Measurements from ENCODE around the gene HAPLN3. TPM values are rescaled to one million over a fixed set of nuclear protein-coding genes. Genes with fewer than 3 reads are reported as not detected.

HAPLN3 gene
- total RNA-seq, 1 experiment from 2014 or later: 2.3 TPM

GRCh38 chr15:88911766-88912118, 16.4 kb upstream of the HAPLN3 start:
- DNase-seq (ENCODE audit: low spot score): peak; percentile 31

DNA sequence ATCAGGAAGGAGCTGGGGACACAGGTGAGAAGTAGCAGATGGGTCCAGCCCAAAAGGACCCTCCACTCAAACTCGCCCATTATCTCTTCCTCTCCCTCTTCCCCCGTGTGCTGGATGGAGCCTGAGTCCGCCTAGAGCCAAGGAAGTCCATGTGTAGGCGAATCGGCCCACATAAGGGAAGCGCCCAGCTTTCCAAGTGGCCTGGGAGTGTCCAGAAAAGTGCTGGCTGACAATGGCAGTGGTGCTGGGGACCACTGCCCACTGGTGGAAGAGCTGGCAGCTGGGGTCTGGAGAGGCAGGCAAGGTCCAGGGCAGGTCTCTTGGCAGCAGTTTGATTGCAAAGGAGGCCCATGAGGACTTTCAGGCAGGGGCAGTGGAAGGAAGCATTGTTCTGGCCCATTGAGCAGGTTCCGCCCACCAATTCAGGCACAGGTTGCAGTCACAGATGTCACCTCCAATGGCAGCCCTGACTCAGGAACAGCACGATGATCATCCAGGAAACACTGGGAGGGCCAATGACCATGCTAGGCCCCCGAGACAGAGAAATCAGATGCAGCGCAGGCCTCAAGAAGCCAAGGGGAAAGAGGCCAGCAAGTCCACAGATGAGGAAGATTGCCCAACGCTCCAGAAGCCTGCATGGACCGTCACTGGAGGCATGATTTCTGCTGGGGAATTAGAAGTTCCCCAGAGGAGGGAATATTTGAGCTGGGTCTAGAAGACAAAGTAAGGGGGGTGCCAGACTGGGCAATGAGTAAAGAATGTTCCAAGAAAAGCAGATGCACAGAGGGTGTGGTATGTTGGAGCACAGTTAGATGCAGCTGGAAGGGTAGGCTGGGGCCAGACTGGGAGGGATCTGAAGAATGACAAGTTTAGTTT, 14.8 kb upstream of the HAPLN3 start:
- DNase-seq (ENCODE audit: low spot score): no peak

GRCh38 chr15:88908697-88909621, 13.6 kb upstream of the HAPLN3 start:
- DNase-seq (ENCODE audit: low spot score): no peak

DNA sequence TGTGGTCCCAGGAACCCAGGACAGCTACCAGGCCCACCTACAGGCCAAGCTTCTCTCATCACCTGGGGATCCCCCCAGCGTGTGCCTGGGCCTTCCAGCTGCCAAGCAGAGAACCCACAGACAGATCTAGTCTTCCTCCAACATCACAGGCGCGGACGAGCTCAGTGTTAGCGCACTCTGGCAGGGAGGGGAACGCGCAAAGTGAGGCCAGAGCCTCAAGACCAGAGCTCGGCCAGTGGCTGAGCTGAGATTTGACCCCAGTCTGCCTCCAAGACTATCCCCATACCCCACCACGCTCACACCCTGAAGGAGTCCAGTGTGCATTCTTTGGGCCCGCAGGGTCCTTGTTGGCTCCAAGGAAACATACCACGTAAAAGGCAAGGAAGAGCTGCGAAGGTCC, 12.8 kb upstream of the HAPLN3 start:
- no peak for DNase-seq (ENCODE audit: low spot score)

- no peak for DNase-seq (ENCODE audit: low spot score)
Measured at GRCh38 chr15:88907111-88907510, 11.8 kb upstream of the HAPLN3 start.

GRCh38 chr15:88906551-88906950, 11.2 kb upstream of the HAPLN3 start:
- no peak for DNase-seq (ENCODE audit: low spot score)

- DNase-seq (ENCODE audit: low spot score): no peak
Measured at GRCh38 chr15:88906130-88906529, 10.8 kb upstream of the HAPLN3 start.

DNA sequence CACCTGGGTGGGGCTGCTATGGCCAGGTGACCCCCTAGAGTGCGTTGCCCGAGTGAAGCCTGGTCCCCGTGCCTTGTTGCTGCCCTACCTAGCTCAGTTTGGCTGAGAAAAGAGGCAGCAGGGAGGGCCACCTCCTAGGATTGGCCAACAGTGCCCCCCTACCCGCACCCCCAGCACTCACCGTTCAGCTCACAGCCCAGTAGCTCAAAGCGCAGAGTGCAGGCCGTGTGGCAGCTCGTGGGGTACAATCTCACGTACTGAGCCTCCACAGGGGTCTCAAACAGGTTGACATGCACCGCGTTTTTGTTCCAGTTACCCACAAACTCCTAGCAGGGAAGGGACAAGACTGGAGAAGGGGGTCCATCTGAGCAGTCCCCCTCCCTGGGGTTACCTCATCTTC, 10.2 kb upstream of the HAPLN3 start:
- no peak for DNase-seq (ENCODE audit: low spot score)

DNA sequence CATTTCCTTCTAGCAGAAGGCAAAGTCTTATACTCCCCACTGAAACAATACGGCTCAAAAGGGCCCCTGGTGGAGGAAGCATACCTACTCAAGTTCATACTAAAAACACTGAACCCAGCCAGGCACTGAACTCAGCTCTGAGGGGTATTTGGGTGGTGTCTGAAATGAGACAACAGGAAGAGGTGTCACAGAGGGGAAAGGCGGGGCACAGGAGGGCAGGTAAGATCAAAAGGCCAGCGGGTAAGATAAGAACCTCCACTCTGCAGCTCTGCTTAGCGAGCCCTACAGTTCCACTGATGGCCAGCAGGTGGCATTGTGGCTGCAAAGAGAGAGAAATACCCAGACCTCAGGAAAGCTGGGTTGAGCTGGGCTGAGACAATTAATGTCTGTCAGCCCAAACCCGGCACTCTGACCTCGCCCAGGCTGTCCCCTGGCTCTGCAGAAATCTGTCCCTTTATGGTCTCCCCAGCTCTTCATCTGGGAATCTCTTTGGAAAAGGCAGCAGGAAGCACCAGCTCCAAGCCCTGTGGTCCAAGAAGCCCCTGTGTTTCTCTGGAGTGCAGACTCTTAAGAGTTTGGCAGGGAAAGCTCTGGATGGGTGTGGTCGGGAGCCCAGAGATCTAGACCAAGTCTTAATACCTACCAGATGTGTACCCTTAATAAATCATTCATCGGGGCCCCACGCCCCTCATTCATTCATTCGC, 9.4 kb upstream of the HAPLN3 start:
- DNase-seq (ENCODE audit: low spot score): peak; percentile 95

DNA sequence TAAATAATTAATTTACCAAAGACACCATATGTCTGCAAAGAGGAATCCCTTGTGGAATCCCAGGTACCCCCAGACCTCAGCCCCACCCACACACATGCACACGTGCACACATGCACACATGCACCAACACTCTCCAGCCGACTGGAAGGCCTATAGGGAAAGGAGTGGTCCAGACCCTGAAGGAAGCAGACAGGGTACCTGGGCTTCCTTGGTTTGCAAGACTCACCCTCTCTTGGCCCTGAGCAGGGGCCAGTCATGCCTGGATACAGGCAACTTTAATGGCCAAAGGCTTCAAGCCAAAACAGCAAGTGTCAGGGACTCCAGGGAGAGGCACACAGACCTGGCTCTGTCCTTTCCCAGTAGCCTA, 8.9 kb upstream of the HAPLN3 start:
- no peak for DNase-seq (ENCODE audit: low spot score)

GRCh38 chr15:88902846-88903245, 7.5 kb upstream of the HAPLN3 start:
- no peak for DNase-seq (ENCODE audit: low spot score)

GRCh38 chr15:88902221-88902835, 7.0 kb upstream of the HAPLN3 start:
- DNase-seq (ENCODE audit: low spot score): no peak

DNA sequence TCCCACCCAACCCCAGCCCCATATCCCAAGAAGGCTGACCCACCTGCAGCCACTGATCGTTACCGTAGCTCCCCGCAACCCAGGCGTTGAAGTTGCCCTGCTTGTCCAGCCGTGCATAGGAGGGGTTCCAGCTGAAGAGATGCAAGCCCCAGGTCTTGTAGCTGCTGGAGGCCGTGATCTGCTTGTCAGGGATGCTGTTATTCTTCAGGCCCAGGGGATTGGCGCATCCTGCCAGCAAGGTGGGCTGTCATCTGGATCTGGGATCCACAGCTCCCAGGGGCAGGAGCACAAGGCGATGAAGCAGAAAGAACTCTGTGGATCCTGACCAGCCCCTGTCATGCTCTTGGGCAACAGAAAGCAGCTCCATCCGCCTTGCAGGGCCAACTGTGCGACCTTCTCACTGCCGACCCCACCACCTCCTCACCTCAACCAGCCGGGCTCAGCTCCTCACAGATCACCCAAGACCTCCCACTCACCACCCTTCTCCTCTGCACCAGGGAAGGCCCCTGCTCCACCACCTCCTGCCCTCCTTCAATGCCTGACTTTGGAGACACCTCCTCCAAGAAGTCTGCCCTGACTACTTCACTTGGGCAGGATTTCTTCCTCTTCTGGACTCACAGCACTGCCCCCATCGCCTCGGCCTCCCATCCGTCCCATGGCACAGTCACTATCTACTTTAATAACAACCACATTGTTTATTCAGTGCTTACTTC, 6.3 kb upstream of the HAPLN3 start:
- no peak for DNase-seq (ENCODE audit: low spot score)

GRCh38 chr15:88900982-88901418, 5.7 kb upstream of the HAPLN3 start:
- DNase-seq (ENCODE audit: low spot score): no peak

GRCh38 chr15:88900309-88900981, 5.1 kb upstream of the HAPLN3 start:
- DNase-seq (ENCODE audit: low spot score): peak; percentile 74

DNA sequence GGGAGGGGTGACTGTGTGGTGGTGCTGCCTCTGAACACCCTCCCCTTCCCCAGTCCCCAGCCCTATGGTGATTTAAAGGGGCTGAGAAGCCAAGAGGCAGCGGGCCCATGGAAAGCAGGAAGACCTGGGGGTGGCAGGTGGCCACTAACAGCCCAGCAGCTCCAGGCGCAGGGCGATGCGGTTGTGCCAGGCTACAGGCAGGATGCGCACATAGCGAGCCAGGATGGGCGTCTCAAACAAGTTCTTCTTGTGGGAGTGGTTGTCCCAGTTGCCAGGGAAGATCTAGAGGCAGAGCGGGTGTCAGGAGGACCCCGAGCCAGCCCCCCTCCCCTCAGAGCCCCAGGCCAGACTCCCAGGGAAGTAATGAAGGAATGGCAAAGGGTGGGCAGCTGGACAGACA, 3.9 kb upstream of the HAPLN3 start:
- DNase-seq (ENCODE audit: low spot score): no peak

DNA sequence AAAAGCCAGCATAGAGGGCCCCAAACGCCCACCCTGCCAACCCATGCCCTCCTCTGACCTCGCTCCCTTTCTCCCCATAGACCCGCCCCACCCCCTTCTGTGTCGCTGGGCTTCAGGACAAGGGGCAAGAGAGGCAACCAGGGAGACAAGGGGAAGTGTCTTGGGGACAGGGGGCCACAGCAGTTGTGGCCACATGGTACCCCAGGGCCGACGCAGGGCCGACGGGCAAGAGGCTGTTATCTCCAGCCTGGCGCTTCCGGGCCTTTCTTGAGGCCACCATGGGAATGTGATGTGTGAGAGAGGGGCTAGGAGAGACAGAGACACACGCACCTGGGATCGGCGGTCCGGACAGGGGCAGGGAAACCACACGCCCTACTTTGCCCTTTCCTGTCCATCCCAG, 3.4 kb upstream of the HAPLN3 start:
- DNase-seq (ENCODE audit: low spot score): no peak

- DNase-seq (ENCODE audit: low spot score): peak; percentile 87
Measured at GRCh38 chr15:88897456-88898194, 2.3 kb upstream of the HAPLN3 start.

GRCh38 chr15:88897142-88897455, 1.8 kb upstream of the HAPLN3 start:
- no peak for DNase-seq (ENCODE audit: low spot score)
